Adrenal gland (tissue), 12 donors: ENCODE results near the gene PLD5. TPM values are rescaled to one million over a fixed set of nuclear protein-coding genes. Genes with fewer than 3 reads are reported as not detected.

ENCODE experiments used
- DNase-seq, 7 donors: peaks; one replicate each; pipeline ENCODE4 v3.0.0-alpha.2; 2019 to 2020
- H3K27ac ChIP-seq, 5 donors: fragments of 200-600 bp; sonication (generic) in 4 of 5; 1 replicate in 3 of 5; 2 replicates in 2 of 5; pipeline versions ENCODE4 v1.5.1 to v1.8.0; 2016 to 2020; ENCODE audit warnings: mild to moderate bottlenecking in 1 of 5
- H3K27me3 ChIP-seq: fragments of 200-600 bp; 2 replicates; pipeline ENCODE4 v1.8.0; 2021
- H3K36me3 ChIP-seq, 2 donors: fragments of 200-600 bp; replicated peaks in 1 of 2; 1 replicate in 1 of 2; 2 replicates in 1 of 2; pipeline versions ENCODE4 v1.5.1 to v1.8.0; 2018 to 2022
- H3K4me1 ChIP-seq, 2 donors: fragments of 200-600 bp; replicated peaks in 1 of 2; 1 replicate in 1 of 2; 2 replicates in 1 of 2; pipeline versions ENCODE4 v1.5.1 to v1.8.0; 2018 to 2021
- H3K4me3 ChIP-seq, 4 donors: fragments of 200-600 bp; sonication (generic) in 3 of 4; one replicate each; pipeline ENCODE4 v1.5.1; 2016 to 2018
- H3K9me3 ChIP-seq, 3 donors: fragments of 200-600 bp; sonication (generic) in 1 of 3; replicated peaks in 1 of 3; 1 replicate in 2 of 3; 2 replicates in 1 of 3; pipeline versions ENCODE4 v1.5.1 to v1.8.0; 2016 to 2021
- CTCF ChIP-seq, 6 experiments: fragments of 450-650 bp in 4 of 6; fragments of 200-600 bp in 2 of 6; sonication (generic) in 1 of 6; IDR thresholded peaks; 1 replicate in 5 of 6; 2 replicates in 1 of 6; pipeline versions ENCODE4 v1.5.1 to v1.8.0; 2016 to 2021; ENCODE audit warnings: antibody characterized with exemption in 6 of 6, mild to moderate bottlenecking in 2 of 6, moderate library complexity in 1 of 6
- POLR2A ChIP-seq, 2 donors: fragments of 450-650 bp; IDR thresholded peaks; one replicate each; pipeline ENCODE4 v1.6.1; 2017; ENCODE audit warnings: antibody characterized with exemption in 2 of 2, mild to moderate bottlenecking in 2 of 2, moderate library complexity in 1 of 2
- WGBS, 4 donors: extraction: QIAGEN DNeasy Blood & Tissue Kit in 2 of 4; methylation state at CpG; one replicate each; pipeline versions ENCODE4 v1.1.5 to v1.1.7; 2013 to 2017; 5-methylcytosine and 5-hydroxymethylcytosine counted together
- intact Hi-C, 2 donors: fragments of 100-400 bp; cut with DNase I; formaldehyde crosslinking; loops; one replicate each; pipeline versions ENCODE4 v1.14.1 to v1.15.0; 2022 to 2023
- polyA plus RNA-seq, 3 donors: library from polyadenylated mRNA; stranded (reverse); fragments of 200-250 nt in 2 of 3; fragments of 350-450 nt in 1 of 3; fragmentation: Illumina TruSeq in 1 of 3; extraction: RNeasy Lipid Tissue Mini Kit (QIAGEN cat#74804) in 1 of 3; gene quantifications; one replicate each; pipeline ENCODE4 v1.2.3, GENCODE V29; 2013 to 2014
- total RNA-seq, 9 donors: library from RNA; depleted of rRNA in 4 of 9; stranded (reverse); fragments of >200 nt in 4 of 9; fragments of 120-200 nt in 1 of 9; fragmentation: NEBNext Ultra II Directional in 1 of 9; extraction: Animal tissue kit (Norgen Biotek cat#: 25700) in 1 of 9; gene quantifications; one replicate each; pipeline versions ENCODE4 v1.1.0 to v1.2.4, GENCODE V29; 2013 to 2023
- donor health status: healthy with polysubstance abuse.
- donor health status: Bipolar disorder and iron deficiency.
- donor health status: DM: yes; HTN: yes; CAD: no.
- donor health status: DM: no; HTN: no; CAD: no.
- donor health status: DM: no; HTN: no; CAD: no.
- donor health status: DM: yes; HTN: yes; CAD: no.

PLD5 gene
- total and polyA plus RNA-seq, 12 donors: 0.24 to 9.6 (median 2.5) TPM

GRCh38 chr1:242522996-242523718 lies 1.3 kb downstream of the PLD5 start:
- peaks cover 0 to 12% of the 10 kb centered on the region in 2 donors for H3K4me1 ChIP-seq
- intact Hi-C loops: no loop called here
- no peak for TF ChIP-seq POLR2A (IDR thresholded peaks at IDR 0.05)
- no peak for TF ChIP-seq CTCF (IDR thresholded peaks at IDR 0.05)
- peak overlapping the region in 1 of 4 donors; percentile 50 for H3K4me3 ChIP-seq
- H3K9me3 ChIP-seq: no peaks in the 10 kb centered on the region
- 6 to 18% (median 9%) methylated on average over 11 to 26 of the region's 26 CpGs for WGBS, 4 donors
- H3K36me3 ChIP-seq: no peaks in the 10 kb centered on the region
- H3K27me3 ChIP-seq: peaks cover 37% of the 10 kb centered on the region
- H3K27ac ChIP-seq: no peak overlapping the region
- no peak for DNase-seq

DNA sequence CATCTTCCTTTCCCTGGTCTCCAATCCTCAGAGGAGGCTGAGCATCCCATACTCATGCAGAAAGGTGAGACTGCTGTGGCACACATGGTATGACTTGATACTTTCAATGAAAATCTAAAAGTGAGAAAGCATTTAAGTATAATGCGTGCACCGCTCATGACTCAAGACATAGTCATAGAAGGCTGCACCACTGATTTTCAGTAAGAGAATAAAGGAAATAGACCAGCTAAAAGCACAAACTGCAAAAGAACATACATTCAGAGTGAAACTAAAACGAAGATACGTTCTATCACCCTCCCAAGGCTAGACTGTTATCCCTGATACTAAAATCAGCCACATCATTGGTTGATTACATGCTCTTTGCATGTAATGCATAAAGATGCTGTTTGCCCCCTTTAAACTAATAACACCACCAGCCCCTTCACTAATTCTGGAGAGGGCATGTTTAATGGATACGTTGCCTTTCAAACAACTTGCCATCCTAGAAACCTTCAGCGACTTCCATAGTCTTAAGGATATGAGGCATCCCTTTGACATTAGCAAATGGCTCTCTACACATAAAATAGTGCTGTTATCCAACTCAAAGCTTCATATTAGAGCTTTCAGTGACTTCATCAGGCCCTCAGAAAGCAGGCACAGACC lies 2.1 kb downstream of the PLD5 start:
- Histone ChIP-seq H3K9me3 (no peaks in the 10 kb centered on the region), H3K4me3 (peak overlapping the region in 1 of 4 donors; percentile 17), H3K4me1 (peaks cover 0 to 12% of the 10 kb centered on the region in 2 donors), H3K27ac (no peak overlapping the region), H3K36me3 (no peaks in the 10 kb centered on the region), H3K27me3 (peaks cover 31% of the 10 kb centered on the region)
- no peak for TF ChIP-seq CTCF (IDR thresholded peaks at IDR 0.05)
- TF ChIP-seq POLR2A (IDR thresholded peaks at IDR 0.05): no peak
- 49 to 63% (median 58%) methylated on average over 6 of the region's 6 CpGs for WGBS, 4 donors
- intact Hi-C loops: no loop called here
- DNase-seq: no peak

DNA sequence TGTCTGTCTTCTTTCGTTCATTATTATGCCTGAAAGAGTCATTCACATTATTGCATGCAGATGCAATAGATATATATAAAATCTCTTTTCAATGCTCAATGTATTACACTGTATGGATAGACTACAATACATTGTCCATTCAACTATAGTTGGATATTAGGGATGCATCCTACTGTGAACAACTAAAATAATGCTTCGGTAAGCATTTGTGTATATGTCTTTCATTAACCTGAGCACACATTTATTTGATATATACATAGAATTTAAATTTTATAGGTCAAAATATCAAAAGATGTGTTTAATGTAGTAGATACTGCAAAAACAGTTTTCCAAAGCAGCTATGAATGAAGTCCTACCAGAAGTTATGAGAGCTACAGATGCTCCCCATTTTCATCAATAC lies 8.9 kb downstream of the PLD5 start:
- Histone ChIP-seq H3K36me3 (no peaks in the 10 kb centered on the region), H3K9me3 (peaks cover 0 to 4% (median 0%) of the 10 kb centered on the region in 3 donors), H3K27ac (no peak overlapping the region), H3K4me1 (no peaks in the 10 kb centered on the region), H3K27me3 (no peaks in the 10 kb centered on the region), H3K4me3 (no peak overlapping the region)
- WGBS, 4 donors: 33 to 84% (median 74%) methylated on average over 2 of the region's 2 CpGs
- TF ChIP-seq CTCF (IDR thresholded peaks at IDR 0.05): no peak
- TF ChIP-seq POLR2A (IDR thresholded peaks at IDR 0.05): no peak
- intact Hi-C loops: no loop called here
- no peak for DNase-seq

GRCh38 chr1:242506724-242507123 lies 17.8 kb downstream of the PLD5 start:
- intact Hi-C loops: no loop called here
- H3K9me3 ChIP-seq: no peaks in the 10 kb centered on the region
- whole genome bisulfite sequencing, 4 donors: 89 to 93% (median 91%) methylated on average over 11 to 12 of the region's 12 CpGs
- no peaks in the 10 kb centered on the region for H3K4me1 ChIP-seq
- no peak overlapping the region for H3K27ac ChIP-seq
- no peak for DNase-seq
- no peak for TF ChIP-seq POLR2A (IDR thresholded peaks at IDR 0.05)
- no peak for TF ChIP-seq CTCF (IDR thresholded peaks at IDR 0.05)
- H3K36me3 ChIP-seq: no peaks in the 10 kb centered on the region
- H3K27me3 ChIP-seq: no peaks in the 10 kb centered on the region
- H3K4me3 ChIP-seq: no peak overlapping the region
